Mesenchymal stem cell (in vitro differentiated cells and primary cell): Measurements from ENCODE around the gene RPL37A.

Experiments used
- DNase-seq: peaks from one replicate; pipeline ENCODE4 v3.0.0-alpha.2; 2013
- H2AFZ ChIP-seq: one replicate; pipeline ENCODE4 v1.6.1; 2013; ENCODE audit warnings: low read depth, mild to moderate bottlenecking, control low read depth, inconsistent platforms, low read length, moderate library complexity
- H2AK5ac ChIP-seq: 2 replicates; pipeline ENCODE4 v1.6.1; 2013; ENCODE audit warnings: low read length, moderate library complexity, mild to moderate bottlenecking, inconsistent platforms; ENCODE audit not compliant: severe bottlenecking
- H2BK120ac ChIP-seq: one replicate; pipeline ENCODE4 v1.6.1; 2013; ENCODE audit warnings: low read depth, mild to moderate bottlenecking, inconsistent platforms, low read length, moderate library complexity
- H2BK12ac ChIP-seq, 2 experiments: one replicate each; pipeline ENCODE4 v1.6.1; 2013; ENCODE audit warnings: inconsistent platforms in 2 of 2, low read length in 2 of 2, mild to moderate bottlenecking in 2 of 2, moderate library complexity in 2 of 2, control low read depth in 1 of 2
- H2BK15ac ChIP-seq: one replicate; pipeline ENCODE4 v1.6.1; 2013; ENCODE audit warnings: mild to moderate bottlenecking, low read depth, inconsistent platforms; ENCODE audit not compliant: poor library complexity, severe bottlenecking
- H2BK5ac ChIP-seq: 2 replicates; pipeline ENCODE4 v1.6.1; 2013; ENCODE audit warnings: low read depth, mild to moderate bottlenecking, low read length, control low read depth, inconsistent platforms; ENCODE audit not compliant: poor library complexity, severe bottlenecking
- H3K14ac ChIP-seq, 2 experiments: one replicate each; pipeline ENCODE4 v1.6.1; 2013; ENCODE audit warnings: inconsistent platforms in 2 of 2, low read length in 2 of 2, control low read depth in 1 of 2, mild to moderate bottlenecking in 1 of 2, moderate library complexity in 1 of 2
- H3K18ac ChIP-seq, 2 experiments: one replicate each; pipeline ENCODE4 v1.6.1; 2013; ENCODE audit warnings: inconsistent platforms in 2 of 2, low read length in 2 of 2, control low read depth in 1 of 2, low read depth in 1 of 2, mild to moderate bottlenecking in 1 of 2
- H3K23ac ChIP-seq, 2 experiments: one replicate each; pipeline ENCODE4 v1.6.1; 2013; ENCODE audit warnings: inconsistent platforms in 2 of 2, low read length in 2 of 2, mild to moderate bottlenecking in 2 of 2, moderate library complexity in 2 of 2, control low read depth in 1 of 2
- H3K27ac ChIP-seq: 2 replicates; pipeline ENCODE4 v1.5.1; 2013; ENCODE audit warnings: mild to moderate bottlenecking, moderate library complexity, low read length, control low read depth, inconsistent platforms; ENCODE audit not compliant: poor library complexity, severe bottlenecking
- H3K27me3 ChIP-seq, 2 experiments: 2 replicates each; pipeline versions ENCODE4 v1.6.1 to v1.7.0; 2013; ENCODE audit warnings: low read length in 2 of 2, mild to moderate bottlenecking in 2 of 2, moderate library complexity in 2 of 2, control low read depth in 1 of 2, inconsistent platforms in 1 of 2; ENCODE audit not compliant: control insufficient read depth in 1 of 2, insufficient read depth in 1 of 2
- H3K36me3 ChIP-seq, 2 experiments: 2 replicates each; pipeline versions ENCODE4 v1.6.1 to v1.7.0; 2013; ENCODE audit warnings: low read length in 2 of 2, control low read depth in 1 of 2, inconsistent platforms in 1 of 2, low read depth in 1 of 2, mild to moderate bottlenecking in 1 of 2; ENCODE audit not compliant: insufficient read depth in 2 of 2, control insufficient read depth in 1 of 2
- H3K4ac ChIP-seq, 2 experiments: one replicate each; pipeline ENCODE4 v1.6.1; 2013; ENCODE audit warnings: inconsistent platforms in 2 of 2, low read length in 2 of 2, mild to moderate bottlenecking in 2 of 2, moderate library complexity in 2 of 2, control low read depth in 1 of 2, low read depth in 1 of 2
- H3K4me1 ChIP-seq: 2 replicates; pipeline ENCODE4 v1.6.1; 2013; ENCODE audit warnings: low read depth, low read length, control low read depth; ENCODE audit not compliant: control insufficient read depth, insufficient read depth
- H3K4me2 ChIP-seq: 2 replicates; pipeline ENCODE4 v1.6.1; 2013; ENCODE audit warnings: low read length, mild to moderate bottlenecking, inconsistent platforms; ENCODE audit not compliant: poor library complexity, severe bottlenecking
- H3K4me3 ChIP-seq, 2 experiments: 2 replicates each; pipeline versions ENCODE4 v1.5.1 to v1.7.0; 2013; ENCODE audit warnings: low read length in 2 of 2, mild to moderate bottlenecking in 2 of 2, control low read depth in 1 of 2, low read depth in 1 of 2; ENCODE audit not compliant: insufficient read depth in 1 of 2
- H3K79me1 ChIP-seq: replicated peaks from 2 replicates; pipeline ENCODE4 v1.6.1; 2013; ENCODE audit warnings: mild to moderate bottlenecking, control low read depth, low read length, inconsistent platforms; ENCODE audit not compliant: poor library complexity, severe bottlenecking
- H3K9ac ChIP-seq: 2 replicates; pipeline ENCODE4 v1.7.0; 2013; ENCODE audit warnings: mild to moderate bottlenecking, low read length, moderate library complexity
- H3K9me3 ChIP-seq: 2 replicates; pipeline ENCODE4 v1.7.0; 2013; ENCODE audit warnings: mild to moderate bottlenecking, low read length; ENCODE audit not compliant: control insufficient read depth
- H4K8ac ChIP-seq: one replicate; pipeline ENCODE4 v1.6.1; 2013; ENCODE audit warnings: inconsistent platforms, mild to moderate bottlenecking, low read length, moderate library complexity
- H4K91ac ChIP-seq: one replicate; pipeline ENCODE4 v1.6.1; 2013; ENCODE audit warnings: mild to moderate bottlenecking, low read length, inconsistent platforms
- WGBS: methylation state at CpG from one replicate; pipeline ENCODE4 v1.1.7; 2013; ENCODE audit warnings: mixed read lengths; 5-methylcytosine and 5-hydroxymethylcytosine counted together

The RPL37A gene

DNA sequence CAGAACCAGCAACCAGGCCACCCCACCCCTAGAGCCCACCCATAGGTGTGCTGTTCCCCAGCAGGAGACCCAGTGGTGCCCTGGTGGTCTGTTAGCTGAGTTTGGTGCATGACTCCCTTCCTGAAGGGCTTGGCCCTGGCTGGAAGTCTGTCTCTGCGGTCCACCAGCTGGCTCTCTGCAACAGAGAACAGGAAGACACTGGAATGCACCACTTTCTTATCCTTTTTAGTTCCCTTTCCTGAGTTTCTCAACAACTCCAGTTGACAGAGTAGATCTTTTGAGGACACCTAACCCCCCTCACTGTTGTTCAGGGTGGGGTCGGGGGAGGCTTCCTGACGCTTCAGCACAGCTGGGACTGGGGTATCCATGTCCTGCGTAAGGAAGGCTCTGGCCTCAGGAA, 11.9 kb upstream of the RPL37A start:
- H2AK5ac ChIP-seq, result no peak overlapping the region
- H3K36me3 ChIP-seq, result peaks cover 2 to 16% of the 10 kb centered on the region in 2 experiments
- peak overlapping the region; percentile 66 for H4K8ac ChIP-seq
- H3K4me3 ChIP-seq, result no peak overlapping the region
- H2BK120ac ChIP-seq, result no peak overlapping the region
- no peak overlapping the region for H3K4ac ChIP-seq
- H3K9ac ChIP-seq, result no peak overlapping the region
- H4K91ac ChIP-seq, result no peak overlapping the region
- no peak overlapping the region for H2AFZ ChIP-seq
- DNase-seq, result no peak
- no peak overlapping the region for H3K18ac ChIP-seq
- no peak overlapping the region for H3K14ac ChIP-seq
- 93% methylated on average over 4 of the region's 4 CpGs for whole genome bisulfite sequencing
- no peak overlapping the region for H3K4me2 ChIP-seq
- no peaks in the 10 kb centered on the region for H3K9me3 ChIP-seq
- no peaks in the 10 kb centered on the region for H3K27me3 ChIP-seq
- H3K79me1 ChIP-seq, result no peaks in the 10 kb centered on the region
- H2BK12ac ChIP-seq, result peak overlapping the region in 1 of 2 experiments; percentile 43
- peak overlapping the region; percentile 54 for H2BK15ac ChIP-seq
- H3K4me1 ChIP-seq, result no peaks in the 10 kb centered on the region
- no peak overlapping the region for H2BK5ac ChIP-seq
- no peak overlapping the region for H3K23ac ChIP-seq
- H3K27ac ChIP-seq, result no peak overlapping the region

DNA sequence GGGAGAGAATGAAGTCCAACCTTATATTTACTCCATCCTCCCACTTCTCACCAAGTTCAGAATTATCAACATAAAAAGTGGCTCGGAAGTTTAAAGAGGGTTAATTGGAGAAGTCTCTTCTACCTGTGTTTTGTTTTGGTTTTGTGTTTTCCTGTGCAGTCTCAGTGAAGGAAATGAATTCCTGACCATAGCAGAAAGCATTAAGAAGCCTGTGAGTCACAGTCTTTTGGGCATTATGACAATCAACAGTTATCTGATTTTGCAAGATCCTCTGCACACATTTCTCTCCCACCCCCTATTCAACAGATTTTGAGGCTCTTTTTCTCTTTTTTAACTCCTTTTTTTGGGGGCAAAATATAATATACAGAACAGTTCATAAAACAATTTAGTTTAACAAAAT, 8.6 kb upstream of the RPL37A start:
- Histone ChIP-seq H3K4me2 (no peak overlapping the region), H3K36me3 (no peaks in the 10 kb centered on the region), H3K23ac (no peak overlapping the region), H2BK120ac (no peak overlapping the region), H3K4me1 (peaks cover 7% of the 10 kb centered on the region), H2BK5ac (no peak overlapping the region), H4K8ac (no peak overlapping the region), H3K9me3 (no peaks in the 10 kb centered on the region), H3K14ac (no peak overlapping the region), H3K9ac (peak overlapping the region; percentile 49), H3K4me3 (no peak overlapping the region), H2AFZ (no peak overlapping the region), H3K79me1 (no peaks in the 10 kb centered on the region), H2BK12ac (no peak overlapping the region), H3K18ac (no peak overlapping the region), H3K27me3 (no peaks in the 10 kb centered on the region), H2BK15ac (no peak overlapping the region), H2AK5ac (no peak overlapping the region), H4K91ac (no peak overlapping the region), H3K27ac (no peak overlapping the region), H3K4ac (no peak overlapping the region)
- 56% methylated on average over 1 of the region's 1 CpG for WGBS
- DNase-seq, result peak; percentile 55

DNA sequence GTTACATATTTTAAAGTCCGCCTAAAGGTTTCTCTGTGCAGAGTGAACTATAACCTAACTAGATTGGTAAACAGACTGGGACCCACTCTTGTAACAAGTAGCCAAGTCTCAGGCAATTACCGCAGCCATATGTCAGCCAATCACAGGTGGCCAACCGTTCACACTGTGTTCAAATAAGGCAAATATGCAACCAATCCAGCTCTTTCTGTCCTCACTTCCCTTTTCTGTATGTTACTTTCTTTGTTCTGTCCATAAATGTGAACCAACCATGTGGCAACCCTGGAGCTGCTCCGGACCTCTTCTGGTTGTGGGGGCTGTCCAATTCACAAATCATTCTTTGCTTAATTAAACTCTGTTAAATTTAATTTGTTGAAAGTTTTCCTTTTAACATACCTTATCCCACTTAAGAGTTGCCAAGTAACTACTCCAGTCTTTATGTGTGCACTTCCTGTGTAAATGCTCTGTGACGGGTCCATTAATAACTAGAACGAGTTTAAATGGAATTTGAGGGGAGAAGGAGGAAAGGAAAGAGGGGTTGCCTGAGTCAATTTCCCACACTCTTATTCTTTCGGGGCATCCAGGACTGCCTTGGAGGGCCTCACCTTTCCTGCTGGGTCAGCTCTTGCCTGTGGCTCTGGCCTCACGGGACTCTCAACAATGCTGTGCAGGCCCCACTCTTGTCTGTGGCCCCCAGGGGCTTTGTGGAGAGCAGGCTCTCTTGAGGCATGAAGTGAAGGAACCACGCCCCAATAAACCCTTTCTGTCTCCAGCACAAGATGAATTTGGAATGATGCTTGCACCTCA, 6.6 kb upstream of the RPL37A start:
- 73% methylated on average over 8 of the region's 9 CpGs for WGBS
- Histone ChIP-seq H2BK5ac (no peak overlapping the region), H2AK5ac (no peak overlapping the region), H3K79me1 (peaks cover 1% of the 10 kb centered on the region), H4K8ac (peak overlapping the region; percentile 21), H3K27ac (no peak overlapping the region), H4K91ac (peak overlapping the region; percentile 19), H2AFZ (no peak overlapping the region), H3K9ac (peak overlapping the region; percentile 59), H3K18ac (no peak overlapping the region), H2BK12ac (peak overlapping the region in 1 of 2 experiments; percentile 86), H3K36me3 (no peaks in the 10 kb centered on the region), H3K23ac (no peak overlapping the region), H2BK120ac (no peak overlapping the region), H3K4me1 (peaks cover 12% of the 10 kb centered on the region), H3K4ac (no peak overlapping the region), H3K27me3 (no peaks in the 10 kb centered on the region), H2BK15ac (peak overlapping the region; percentile 4), H3K14ac (no peak overlapping the region), H3K4me3 (no peak overlapping the region), H3K4me2 (no peak overlapping the region), H3K9me3 (no peaks in the 10 kb centered on the region)
- DNase-seq, result no peak

DNA sequence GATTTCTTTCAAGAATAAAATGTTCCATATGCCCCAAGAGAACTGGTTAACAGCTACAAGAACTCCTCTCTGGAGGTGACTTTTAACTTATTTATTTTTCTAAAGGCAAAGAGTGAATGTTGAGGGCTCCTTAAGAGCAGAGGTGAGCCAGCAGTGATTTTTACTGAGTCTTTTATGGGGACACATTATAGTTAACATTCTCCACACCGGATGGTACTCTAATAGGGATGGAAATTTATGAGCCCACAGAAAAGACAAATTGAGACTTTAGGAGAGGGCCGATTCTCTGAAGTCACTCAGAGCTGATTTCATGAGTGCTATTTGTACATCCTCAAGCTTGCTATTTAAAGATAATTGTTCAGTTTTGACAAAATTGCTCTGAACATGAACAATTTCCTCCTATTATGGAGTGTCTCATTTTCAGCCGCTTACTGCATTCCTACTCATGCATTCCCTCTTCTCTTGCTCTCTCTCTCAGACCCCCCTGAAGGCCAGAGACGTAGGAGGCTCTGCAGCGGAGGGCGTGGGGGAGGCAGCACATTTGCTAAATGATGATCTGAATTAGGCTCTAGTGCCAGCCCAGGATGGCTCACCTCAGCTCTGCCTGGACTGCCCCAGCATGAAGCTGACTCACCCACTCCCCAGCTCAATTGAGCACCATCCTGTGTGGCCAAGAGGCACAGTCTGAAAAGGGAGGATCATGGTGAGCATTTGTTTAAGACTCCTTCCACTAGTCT, 5.9 kb upstream of the RPL37A start:
- Histone ChIP-seq H2BK5ac (no peak overlapping the region), H4K91ac (peak overlapping the region; percentile 1), H3K9ac (peak overlapping the region; percentile 59), H3K4me2 (no peak overlapping the region), H3K9me3 (no peaks in the 10 kb centered on the region), H3K4ac (peak overlapping the region in 1 of 2 experiments; percentile 6), H3K36me3 (no peaks in the 10 kb centered on the region), H3K4me1 (peaks cover 12% of the 10 kb centered on the region), H3K4me3 (peak overlapping the region in 1 of 2 experiments; percentile 21), H3K14ac (peak overlapping the region in 1 of 2 experiments; percentile 68), H3K27me3 (no peaks in the 10 kb centered on the region), H2BK15ac (no peak overlapping the region), H3K23ac (no peak overlapping the region), H2BK120ac (no peak overlapping the region), H2AK5ac (no peak overlapping the region), H2AFZ (peak overlapping the region; percentile 10), H3K27ac (peak overlapping the region; percentile 41), H2BK12ac (peak overlapping the region in 1 of 2 experiments; percentile 33), H4K8ac (peak overlapping the region; percentile 21), H3K79me1 (peaks cover 2% of the 10 kb centered on the region), H3K18ac (peak overlapping the region in 1 of 2 experiments; percentile 37)
- peak; percentile 53 for DNase-seq
- 25% methylated on average over 5 of the region's 6 CpGs for WGBS
